Activated CD4-positive, alpha-beta T cell treated with anti-CD3 and anti-CD28 coated beads, Interleukin-2, amount 10 ng/mL, durations not matched to agents 24 days and 14 days (primary cell): ENCODE results near the gene MTRR. TPM values are rescaled to one million over a fixed set of nuclear protein-coding genes. Genes with fewer than 3 reads are reported as not detected.

Experiments used
- DNase-seq: peaks from one replicate; pipeline ENCODE4 v3.0.0; 2022
- H3K27ac Mint-ChIP-seq: one replicate; pipeline ENCODE4 v1.8.0; 2022; ENCODE audit warnings: mild to moderate bottlenecking, mixed read lengths
- H3K27me3 Mint-ChIP-seq: one replicate; pipeline ENCODE4 v1.8.0; 2022; ENCODE audit warnings: mixed read lengths
- H3K36me3 Mint-ChIP-seq: one replicate; pipeline ENCODE4 v1.8.0; 2022; ENCODE audit warnings: low read depth, mild to moderate bottlenecking, mixed read lengths
- H3K4me1 Mint-ChIP-seq: one replicate; pipeline ENCODE4 v1.8.0; 2021; ENCODE audit warnings: mixed read lengths
- H3K4me3 Mint-ChIP-seq: one replicate; pipeline ENCODE4 v1.8.0; 2022; ENCODE audit warnings: mild to moderate bottlenecking, moderate library complexity, mixed read lengths
- H3K9me3 Mint-ChIP-seq: one replicate; pipeline ENCODE4 v1.8.0; 2021; ENCODE audit warnings: mixed read lengths
- intact Hi-C: fragments of 100-400 bp; cut with micrococcal nuclease; formaldehyde crosslinking; loops from one replicate; pipeline ENCODE4 v1.15.1; 2023
- total RNA-seq: library from RNA; stranded (reverse); gene quantifications from 2 replicates; pipeline ENCODE4 v1.2.3, GENCODE V29; 2022

Gene MTRR
- total RNA-seq, 1 donor from 2014 or later: 64.4 TPM

GRCh38 chr5:7916171-7916804 is 47.3 kb downstream of the MTRR start:
- Mint-ChIP-seq H3K27ac (no peak overlapping the region), H3K27me3 (peaks cover 4% of the 10 kb centered on the region), H3K9me3 (peaks cover 8% of the 10 kb centered on the region), H3K4me3 (no peak overlapping the region), H3K36me3 (peaks cover 15% of the 10 kb centered on the region), H3K4me1 (no peaks in the 10 kb centered on the region)
- no peak for DNase-seq
- intact Hi-C loops: no loop called here

GRCh38 chr5:7917130-7918123 is 48.5 kb downstream of the MTRR start:
- peaks cover 7% of the 10 kb centered on the region for H3K27me3 Mint-ChIP-seq
- peaks cover 8% of the 10 kb centered on the region for H3K9me3 Mint-ChIP-seq

GRCh38 chr5:7925961-7926695 is 57.2 kb downstream of the MTRR start:
- DNase-seq: no peak
- no peaks in the 10 kb centered on the region for H3K9me3 Mint-ChIP-seq
- H3K4me3 Mint-ChIP-seq: no peak overlapping the region
- H3K27ac Mint-ChIP-seq: no peak overlapping the region
- intact Hi-C loops: loop anchor here (5.0 to 10.0 kb wide), 2 partner anchors 1281 to 1619 kb away; partner anchors contain the start of gene SEMA5A
- H3K27me3 Mint-ChIP-seq: peaks cover 4% of the 10 kb centered on the region
- no peaks in the 10 kb centered on the region for H3K4me1 Mint-ChIP-seq
- H3K36me3 Mint-ChIP-seq: no peaks in the 10 kb centered on the region

More at GRCh38 chr5:7917130-7918123, 48.5 kb downstream of the MTRR start:
- Mint-ChIP-seq H3K36me3 (peaks cover 6% of the 10 kb centered on the region), H3K4me3 (no peak overlapping the region), H3K4me1 (no peaks in the 10 kb centered on the region), H3K27ac (no peak overlapping the region)
- intact Hi-C loops: no loop called here
- no peak for DNase-seq

GRCh38 chr5:7926720-7927119 is 57.8 kb downstream of the MTRR start:
- H3K4me3 Mint-ChIP-seq: no peak overlapping the region
- H3K27me3 Mint-ChIP-seq: peaks cover 2% of the 10 kb centered on the region
- DNase-seq: no peak
- H3K9me3 Mint-ChIP-seq: no peaks in the 10 kb centered on the region
- H3K36me3 Mint-ChIP-seq: no peaks in the 10 kb centered on the region
- H3K4me1 Mint-ChIP-seq: no peaks in the 10 kb centered on the region
- intact Hi-C loops: loop anchor here (5.0 to 10.0 kb wide), 2 partner anchors 1281 to 1618 kb away; partner anchors contain the start of gene SEMA5A
- H3K27ac Mint-ChIP-seq: no peak overlapping the region

GRCh38 chr5:7927466-7928375 is 58.8 kb downstream of the MTRR start:
- Mint-ChIP-seq H3K9me3 (no peaks in the 10 kb centered on the region), H3K27ac (no peak overlapping the region), H3K27me3 (no peaks in the 10 kb centered on the region), H3K36me3 (no peaks in the 10 kb centered on the region), H3K4me1 (no peaks in the 10 kb centered on the region), H3K4me3 (no peak overlapping the region)
- peak; percentile 79 for DNase-seq
- intact Hi-C loops: loop anchor here (5.0 to 10.0 kb wide), 2 partner anchors 1280 to 1617 kb away; partner anchors contain the start of gene SEMA5A

GRCh38 chr5:7930011-7930410 is 61.1 kb downstream of the MTRR start:
- DNase-seq: no peak
- Mint-ChIP-seq H3K36me3 (no peaks in the 10 kb centered on the region), H3K4me1 (no peaks in the 10 kb centered on the region), H3K9me3 (no peaks in the 10 kb centered on the region), H3K27me3 (peaks cover 2% of the 10 kb centered on the region), H3K27ac (no peak overlapping the region), H3K4me3 (no peak overlapping the region)
- intact Hi-C loops: no loop called here

GRCh38 chr5:7941692-7942091 is 72.7 kb downstream of the MTRR start:
- Mint-ChIP-seq H3K27me3 (peaks cover 1% of the 10 kb centered on the region), H3K36me3 (no peaks in the 10 kb centered on the region), H3K9me3 (no peaks in the 10 kb centered on the region), H3K27ac (no peak overlapping the region), H3K4me1 (no peaks in the 10 kb centered on the region), H3K4me3 (no peak overlapping the region)
- DNase-seq: no peak
- intact Hi-C loops: no loop called here

- Mint-ChIP-seq H3K4me1 (no peaks in the 10 kb centered on the region), H3K27me3 (no peaks in the 10 kb centered on the region), H3K9me3 (no peaks in the 10 kb centered on the region), H3K4me3 (no peak overlapping the region), H3K27ac (no peak overlapping the region), H3K36me3 (no peaks in the 10 kb centered on the region)
- DNase-seq: no peak
- intact Hi-C loops: no loop called here
Observed at GRCh38 chr5:7947301-7947700, 78.4 kb downstream of the MTRR start.

Other genes starting within 250 kb of the MTRR start
- not detected in 2 replicates for gene CFAP90, start 18.0 kb upstream of the MTRR start, total RNA-seq
- 17.7 and 18.3 TPM in 2 replicates for gene FASTKD3, start 117 bp upstream of the MTRR start, total RNA-seq